ENCODE results near the gene ZNF783. TPM values are rescaled to one million over a fixed set of nuclear protein-coding genes. Genes with fewer than 3 reads are reported as not detected.

Gene ZNF783
- total and polyA plus RNA-seq, 2 donors (not counting 1 experiment from before 2014, with no cell fraction given), result 3.3 to 11.4 TPM

- TF ChIP-seq EZH2 (IDR thresholded peaks at IDR 0.05; ENCODE audit: low read length, missing control alignments) (no peak), CTCF (conservative IDR thresholded peaks at IDR 0.05 in 1 of 2, IDR thresholded peaks at IDR 0.05 in 1 of 2; ENCODE audit: low read depth in 1 of 2, low read length in 2 of 2) (no peak)
- DNase-seq (ENCODE audit: low read depth in 2 of 2), result no peak
- H3K27ac ChIP-seq (ENCODE audit: insufficient read depth, low read length), result no peak overlapping the region
- no peak overlapping the region for H3K4me2 ChIP-seq (ENCODE audit: extremely low read depth, insufficient read depth, low read length)
- no peaks in the 10 kb centered on the region for H3K36me3 ChIP-seq (ENCODE audit: control insufficient read depth, insufficient read depth, low read length)
- H2AFZ ChIP-seq (ENCODE audit: low read length), result no peak overlapping the region
- H3K4me3 ChIP-seq (replicated peaks in 1 of 4; ENCODE audit: control extremely low read depth in 1 of 4, insufficient read depth in 1 of 4, low read depth in 3 of 4, low read length in 4 of 4), result no peak overlapping the region
- no peak overlapping the region for H3K9ac ChIP-seq (ENCODE audit: insufficient read depth, low read length)
- no peaks in the 10 kb centered on the region for H3K27me3 ChIP-seq (ENCODE audit: control insufficient read depth, insufficient read depth, low read length)
- no peaks in the 10 kb centered on the region for H4K20me1 ChIP-seq (ENCODE audit: control insufficient read depth, extremely low read depth, insufficient read depth, low read length)
- no peaks in the 10 kb centered on the region for H3K79me2 ChIP-seq (ENCODE audit: control insufficient read depth, insufficient read depth, low read length)
- no peaks in the 10 kb centered on the region for H3K4me1 ChIP-seq (ENCODE audit: control insufficient read depth, extremely low read depth, insufficient read depth, low read length)
- H3K9me3 ChIP-seq (ENCODE audit: control insufficient read depth, insufficient read depth, low read depth, low read length), result no peaks in the 10 kb centered on the region
Observed at GRCh38 chr7:149316606-149317005, 54.6 kb downstream of the ZNF783 start.

GRCh38 chr7:149317496-149317895 is 55.5 kb downstream of the ZNF783 start:
- H4K20me1 ChIP-seq (ENCODE audit: control insufficient read depth, extremely low read depth, insufficient read depth, low read length), result no peaks in the 10 kb centered on the region
- H3K36me3 ChIP-seq (ENCODE audit: control insufficient read depth, insufficient read depth, low read length), result no peaks in the 10 kb centered on the region
- no peak overlapping the region for H3K4me2 ChIP-seq (ENCODE audit: extremely low read depth, insufficient read depth, low read length)
- H3K4me3 ChIP-seq (replicated peaks in 1 of 4; ENCODE audit: control extremely low read depth in 1 of 4, insufficient read depth in 1 of 4, low read depth in 3 of 4, low read length in 4 of 4), result no peak overlapping the region
- H3K79me2 ChIP-seq (ENCODE audit: control insufficient read depth, insufficient read depth, low read length), result no peaks in the 10 kb centered on the region
- H3K9me3 ChIP-seq (ENCODE audit: control insufficient read depth, insufficient read depth, low read depth, low read length), result no peaks in the 10 kb centered on the region
- no peak overlapping the region for H2AFZ ChIP-seq (ENCODE audit: low read length)
- DNase-seq (ENCODE audit: low read depth in 2 of 2), result no peak
- no peaks in the 10 kb centered on the region for H3K27me3 ChIP-seq (ENCODE audit: control insufficient read depth, insufficient read depth, low read length)
- no peak overlapping the region for H3K9ac ChIP-seq (ENCODE audit: insufficient read depth, low read length)
- TF ChIP-seq CTCF (conservative IDR thresholded peaks at IDR 0.05 in 1 of 2, IDR thresholded peaks at IDR 0.05 in 1 of 2; ENCODE audit: low read depth in 1 of 2, low read length in 2 of 2), result no peak
- no peak for TF ChIP-seq EZH2 (IDR thresholded peaks at IDR 0.05; ENCODE audit: low read length, missing control alignments)
- no peaks in the 10 kb centered on the region for H3K4me1 ChIP-seq (ENCODE audit: control insufficient read depth, extremely low read depth, insufficient read depth, low read length)
- no peak overlapping the region for H3K27ac ChIP-seq (ENCODE audit: insufficient read depth, low read length)

- H4K20me1 ChIP-seq (ENCODE audit: control insufficient read depth, extremely low read depth, insufficient read depth, low read length), result no peaks in the 10 kb centered on the region
- DNase-seq (ENCODE audit: low read depth in 2 of 2), result no peak
- no peaks in the 10 kb centered on the region for H3K9me3 ChIP-seq (ENCODE audit: control insufficient read depth, insufficient read depth, low read depth, low read length)
- H3K27me3 ChIP-seq (ENCODE audit: control insufficient read depth, insufficient read depth, low read length), result no peaks in the 10 kb centered on the region
- H3K27ac ChIP-seq (ENCODE audit: insufficient read depth, low read length), result no peak overlapping the region
- TF ChIP-seq CTCF (conservative IDR thresholded peaks at IDR 0.05 in 1 of 2, IDR thresholded peaks at IDR 0.05 in 1 of 2; ENCODE audit: low read depth in 1 of 2, low read length in 2 of 2) (no peak), EZH2 (IDR thresholded peaks at IDR 0.05; ENCODE audit: low read length, missing control alignments) (no peak)
- H2AFZ ChIP-seq (ENCODE audit: low read length), result no peak overlapping the region
- H3K4me3 ChIP-seq (replicated peaks in 1 of 4; ENCODE audit: control extremely low read depth in 1 of 4, insufficient read depth in 1 of 4, low read depth in 3 of 4, low read length in 4 of 4), result no peak overlapping the region
- H3K79me2 ChIP-seq (ENCODE audit: control insufficient read depth, insufficient read depth, low read length), result no peaks in the 10 kb centered on the region
- H3K4me1 ChIP-seq (ENCODE audit: control insufficient read depth, extremely low read depth, insufficient read depth, low read length), result no peaks in the 10 kb centered on the region
- no peaks in the 10 kb centered on the region for H3K36me3 ChIP-seq (ENCODE audit: control insufficient read depth, insufficient read depth, low read length)
- no peak overlapping the region for H3K9ac ChIP-seq (ENCODE audit: insufficient read depth, low read length)
- H3K4me2 ChIP-seq (ENCODE audit: extremely low read depth, insufficient read depth, low read length), result no peak overlapping the region
Observed at GRCh38 chr7:149317986-149318672, 56.1 kb downstream of the ZNF783 start.
